ENCODE results near the gene MARCKSL1.

MARCKSL1 gene

GRCh38 chr1:32333251-32333963, 2.6 kb downstream of the MARCKSL1 start:
- no peaks in the 10 kb centered on the region for H3K79me2 ChIP-seq
- H3K4me1 ChIP-seq = no peaks in the 10 kb centered on the region
- no peak overlapping the region for H3K9ac ChIP-seq
- TF ChIP-seq CTCF (IDR thresholded peaks at IDR 0.05) = no peak
- H3K27me3 ChIP-seq (ENCODE audit: control insufficient read depth, insufficient read depth, low read length) = no peaks in the 10 kb centered on the region
- H3K27ac ChIP-seq = no peak overlapping the region
- H3K4me2 ChIP-seq (ENCODE audit: low read length) = no peak overlapping the region
- H3K36me3 ChIP-seq (ENCODE audit: control insufficient read depth, insufficient read depth, low read length) = no peaks in the 10 kb centered on the region
- no peak overlapping the region for H3K4me3 ChIP-seq (ENCODE audit: low read depth, low read length)
- no peaks in the 10 kb centered on the region for H3K9me3 ChIP-seq (ENCODE audit: control insufficient read depth, low read length)
- no peak overlapping the region for H2AFZ ChIP-seq

- no peak overlapping the region for H2AFZ ChIP-seq
- no peaks in the 10 kb centered on the region for H3K79me2 ChIP-seq
- TF ChIP-seq CTCF (IDR thresholded peaks at IDR 0.05) = no peak
- H3K36me3 ChIP-seq (ENCODE audit: control insufficient read depth, insufficient read depth, low read length) = no peaks in the 10 kb centered on the region
- no peaks in the 10 kb centered on the region for H3K27me3 ChIP-seq (ENCODE audit: control insufficient read depth, insufficient read depth, low read length)
- H3K9ac ChIP-seq = no peak overlapping the region
- H3K4me2 ChIP-seq (ENCODE audit: low read length) = no peak overlapping the region
- no peaks in the 10 kb centered on the region for H3K9me3 ChIP-seq (ENCODE audit: control insufficient read depth, low read length)
- no peak overlapping the region for H3K27ac ChIP-seq
- H3K4me3 ChIP-seq (ENCODE audit: low read depth, low read length) = no peak overlapping the region
- no peaks in the 10 kb centered on the region for H3K4me1 ChIP-seq
Observed at GRCh38 chr1:32332290-32333079, 3.5 kb downstream of the MARCKSL1 start.

- Histone ChIP-seq H3K79me2 (no peaks in the 10 kb centered on the region), H3K9me3 (ENCODE audit: control insufficient read depth, low read length) (no peaks in the 10 kb centered on the region), H3K4me1 (no peaks in the 10 kb centered on the region), H3K36me3 (ENCODE audit: control insufficient read depth, insufficient read depth, low read length) (no peaks in the 10 kb centered on the region), H3K27me3 (ENCODE audit: control insufficient read depth, insufficient read depth, low read length) (no peaks in the 10 kb centered on the region), H2AFZ (no peak overlapping the region), H3K9ac (no peak overlapping the region), H3K4me2 (ENCODE audit: low read length) (no peak overlapping the region), H3K4me3 (ENCODE audit: low read depth, low read length) (no peak overlapping the region), H3K27ac (no peak overlapping the region)
- TF ChIP-seq CTCF (IDR thresholded peaks at IDR 0.05) = no peak
Observed at GRCh38 chr1:32331549-32331948, 4.5 kb downstream of the MARCKSL1 start.

GRCh38 chr1:32330558-32331151, 5.4 kb downstream of the MARCKSL1 start:
- no peak overlapping the region for H3K4me3 ChIP-seq (ENCODE audit: low read depth, low read length)
- H2AFZ ChIP-seq = no peak overlapping the region
- no peaks in the 10 kb centered on the region for H3K79me2 ChIP-seq
- no peaks in the 10 kb centered on the region for H3K36me3 ChIP-seq (ENCODE audit: control insufficient read depth, insufficient read depth, low read length)
- no peak overlapping the region for H3K27ac ChIP-seq
- H3K4me1 ChIP-seq = no peaks in the 10 kb centered on the region
- no peaks in the 10 kb centered on the region for H3K9me3 ChIP-seq (ENCODE audit: control insufficient read depth, low read length)
- H3K4me2 ChIP-seq (ENCODE audit: low read length) = no peak overlapping the region
- no peaks in the 10 kb centered on the region for H3K27me3 ChIP-seq (ENCODE audit: control insufficient read depth, insufficient read depth, low read length)
- H3K9ac ChIP-seq = no peak overlapping the region
- no peak for TF ChIP-seq CTCF (IDR thresholded peaks at IDR 0.05)

All from parathyroid adenoma (tissue), 2 donors.